Measurements from ENCODE around the gene ASIC2. TPM values are rescaled to one million over a fixed set of nuclear protein-coding genes. Genes with fewer than 3 reads are reported as not detected.

The ASIC2 gene
- total and polyA plus RNA-seq, 2 experiments from 2014 or later = not detected

DNA sequence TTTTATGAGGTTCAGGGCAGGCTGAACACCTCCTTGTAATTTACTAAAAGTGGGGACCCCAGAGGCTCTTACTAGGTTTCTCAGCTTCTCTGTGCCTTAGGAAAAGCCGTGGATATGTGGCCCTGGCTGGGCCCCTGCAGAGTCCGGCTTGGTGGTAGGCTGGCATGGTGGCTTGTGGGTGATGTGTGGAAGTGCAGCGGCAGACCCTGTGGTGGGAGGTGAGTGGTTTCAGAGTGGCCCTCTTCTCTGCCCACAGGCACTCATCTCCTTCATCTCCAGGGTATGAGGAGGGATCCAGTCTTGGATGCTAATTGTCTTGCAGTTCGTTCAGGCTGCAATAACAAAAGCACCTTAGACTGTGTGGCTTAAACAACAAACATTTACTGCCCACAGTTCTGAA lies 58.9 kb downstream of the ASIC2 start:
- Histone ChIP-seq H3K27ac (no peak overlapping the region), H3K27me3 (no peaks in the 10 kb centered on the region), H3K9me3 (ENCODE audit: low read depth) (no peaks in the 10 kb centered on the region), H3K4me1 (ENCODE audit: low read depth) (no peaks in the 10 kb centered on the region), H3K36me3 (no peaks in the 10 kb centered on the region), H3K4me3 (no peak overlapping the region)
- no peak for DNase-seq (ENCODE audit: low read depth in 1 of 2, low spot score in 1 of 2)
- TF ChIP-seq, protein P1, sequence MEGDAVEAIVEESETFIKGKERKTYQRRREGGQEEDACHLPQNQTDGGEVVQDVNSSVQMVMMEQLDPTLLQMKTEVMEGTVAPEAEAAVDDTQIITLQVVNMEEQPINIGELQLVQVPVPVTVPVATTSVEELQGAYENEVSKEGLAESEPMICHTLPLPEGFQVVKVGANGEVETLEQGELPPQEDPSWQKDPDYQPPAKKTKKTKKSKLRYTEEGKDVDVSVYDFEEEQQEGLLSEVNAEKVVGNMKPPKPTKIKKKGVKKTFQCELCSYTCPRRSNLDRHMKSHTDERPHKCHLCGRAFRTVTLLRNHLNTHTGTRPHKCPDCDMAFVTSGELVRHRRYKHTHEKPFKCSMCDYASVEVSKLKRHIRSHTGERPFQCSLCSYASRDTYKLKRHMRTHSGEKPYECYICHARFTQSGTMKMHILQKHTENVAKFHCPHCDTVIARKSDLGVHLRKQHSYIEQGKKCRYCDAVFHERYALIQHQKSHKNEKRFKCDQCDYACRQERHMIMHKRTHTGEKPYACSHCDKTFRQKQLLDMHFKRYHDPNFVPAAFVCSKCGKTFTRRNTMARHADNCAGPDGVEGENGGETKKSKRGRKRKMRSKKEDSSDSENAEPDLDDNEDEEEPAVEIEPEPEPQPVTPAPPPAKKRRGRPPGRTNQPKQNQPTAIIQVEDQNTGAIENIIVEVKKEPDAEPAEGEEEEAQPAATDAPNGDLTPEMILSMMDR (IDR thresholded peaks at IDR 0.05; ENCODE audit: low read depth, low read length) = no peak

DNA sequence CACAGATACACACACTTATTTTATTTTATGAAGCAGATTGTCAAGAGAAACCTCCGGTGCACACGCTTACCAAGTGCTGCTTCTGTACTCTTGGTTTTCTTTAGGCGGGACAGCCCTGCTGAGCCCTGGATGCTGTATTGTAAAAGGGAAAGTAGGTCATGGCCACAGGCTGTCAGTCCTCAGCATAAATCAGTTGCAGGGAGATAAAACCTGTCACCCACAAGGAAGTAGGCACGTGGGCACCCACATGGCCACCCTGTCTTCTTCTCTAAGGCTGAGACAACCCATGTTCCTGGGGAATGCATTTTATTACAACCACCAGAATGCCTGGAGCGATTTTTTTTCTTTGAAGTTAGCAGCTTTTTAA lies 59.3 kb downstream of the ASIC2 start:
- H3K27ac ChIP-seq = no peak overlapping the region
- no peaks in the 10 kb centered on the region for H3K4me1 ChIP-seq (ENCODE audit: low read depth)
- H3K9me3 ChIP-seq (ENCODE audit: low read depth) = no peaks in the 10 kb centered on the region
- no peaks in the 10 kb centered on the region for H3K27me3 ChIP-seq
- TF ChIP-seq, protein P1 (IDR thresholded peaks at IDR 0.05; ENCODE audit: low read depth, low read length) = no peak
- no peaks in the 10 kb centered on the region for H3K36me3 ChIP-seq
- no peak for DNase-seq (ENCODE audit: low read depth in 1 of 2, low spot score in 1 of 2)
- no peak overlapping the region for H3K4me3 ChIP-seq

DNA sequence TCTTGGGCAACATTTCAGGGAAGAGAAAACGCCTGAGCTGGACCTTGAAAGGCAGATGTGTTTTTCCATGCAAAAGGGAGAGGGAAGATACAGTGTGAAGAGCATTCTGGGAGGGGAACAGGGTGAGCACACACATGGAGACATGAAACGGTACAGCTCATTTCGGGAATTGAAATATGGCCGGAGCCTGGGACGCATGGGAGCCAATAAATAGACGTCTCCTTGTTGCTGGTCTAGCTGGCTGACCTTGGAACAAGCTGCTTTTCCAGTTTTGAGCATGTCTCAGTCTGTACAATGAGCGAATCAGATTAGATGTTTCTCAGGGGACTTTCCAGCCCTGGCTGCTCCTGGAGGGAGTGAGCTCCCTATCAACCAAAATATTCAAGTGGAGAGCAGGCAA lies 63.6 kb downstream of the ASIC2 start:
- no peaks in the 10 kb centered on the region for H3K36me3 ChIP-seq
- TF ChIP-seq, protein P1 (IDR thresholded peaks at IDR 0.05; ENCODE audit: low read depth, low read length) = no peak
- H3K27me3 ChIP-seq = no peaks in the 10 kb centered on the region
- DNase-seq (ENCODE audit: low read depth in 1 of 2, low spot score in 1 of 2) = no peak
- H3K9me3 ChIP-seq (ENCODE audit: low read depth) = no peaks in the 10 kb centered on the region
- no peak overlapping the region for H3K4me3 ChIP-seq
- no peaks in the 10 kb centered on the region for H3K4me1 ChIP-seq (ENCODE audit: low read depth)
- H3K27ac ChIP-seq = no peak overlapping the region

DNA sequence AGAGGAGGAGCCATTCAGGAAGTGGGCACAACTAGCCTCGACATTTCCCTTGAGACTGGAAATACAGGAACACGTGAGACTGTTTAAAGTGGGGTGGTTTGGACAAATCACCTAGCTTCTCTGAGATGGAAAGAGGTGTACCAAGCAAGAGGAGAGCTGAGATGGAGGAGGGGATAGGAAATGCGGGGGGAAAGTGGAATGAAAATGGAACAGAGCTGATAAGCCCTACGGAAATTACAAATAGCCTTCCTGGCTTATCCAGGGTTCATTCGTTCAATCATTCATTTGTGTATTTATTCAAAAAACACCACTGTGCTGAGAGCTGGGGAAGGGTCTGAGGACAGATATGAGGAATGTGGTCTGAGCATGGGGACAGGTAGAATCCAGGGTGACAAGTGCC lies 64.1 kb downstream of the ASIC2 start:
- Histone ChIP-seq H3K4me1 (ENCODE audit: low read depth) (no peaks in the 10 kb centered on the region), H3K27ac (no peak overlapping the region), H3K4me3 (no peak overlapping the region), H3K36me3 (no peaks in the 10 kb centered on the region), H3K9me3 (ENCODE audit: low read depth) (no peaks in the 10 kb centered on the region), H3K27me3 (no peaks in the 10 kb centered on the region)
- DNase-seq (ENCODE audit: low read depth in 1 of 2, low spot score in 1 of 2) = no peak
- TF ChIP-seq, protein P1 (IDR thresholded peaks at IDR 0.05; ENCODE audit: low read depth, low read length) = no peak

DNA sequence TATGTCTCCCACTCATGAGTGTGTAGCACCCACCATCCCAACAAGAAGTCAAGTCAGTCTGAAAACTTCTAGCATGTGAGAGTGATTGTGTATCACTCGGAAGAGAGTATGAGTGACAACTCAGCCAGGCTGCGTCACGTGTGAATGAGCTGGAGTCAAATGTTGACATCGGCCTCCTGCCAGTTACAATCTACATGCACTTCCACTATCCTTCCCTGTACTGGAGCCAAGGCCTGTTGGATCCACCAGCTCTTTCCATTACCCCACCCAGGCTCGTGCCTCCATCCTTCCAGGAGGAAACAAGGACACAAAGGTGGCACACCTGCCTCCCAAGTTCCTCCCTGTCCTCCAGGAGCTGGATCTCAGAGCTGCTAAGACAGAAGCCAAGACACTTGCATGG lies 64.5 kb downstream of the ASIC2 start:
- H3K27me3 ChIP-seq = no peaks in the 10 kb centered on the region
- TF ChIP-seq, protein P1 (IDR thresholded peaks at IDR 0.05; ENCODE audit: low read depth, low read length) = no peak
- no peak for DNase-seq (ENCODE audit: low read depth in 1 of 2, low spot score in 1 of 2)

DNA sequence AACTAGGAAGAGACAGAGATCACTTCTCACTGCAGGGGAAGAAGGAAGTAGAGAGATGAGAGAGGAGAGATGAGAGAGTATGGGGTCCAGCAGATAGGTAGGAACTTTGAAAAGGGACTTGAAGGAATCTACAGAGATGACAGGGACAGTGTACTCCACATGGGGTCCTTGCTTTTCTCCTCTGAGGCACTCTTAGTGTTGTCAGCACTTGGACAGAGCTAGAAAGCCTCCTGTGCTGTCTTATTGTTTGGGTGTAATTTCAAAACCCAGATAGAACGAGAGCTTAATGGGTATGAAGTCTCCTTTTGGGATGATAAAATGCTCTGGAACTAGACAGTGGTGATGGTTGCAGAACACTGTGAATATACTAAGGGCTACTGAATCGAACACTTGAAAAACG lies 65.2 kb downstream of the ASIC2 start:
- TF ChIP-seq, protein P1 (IDR thresholded peaks at IDR 0.05; ENCODE audit: low read depth, low read length) = no peak
- H3K4me3 ChIP-seq = no peak overlapping the region
- H3K27me3 ChIP-seq = no peaks in the 10 kb centered on the region
- H3K4me1 ChIP-seq (ENCODE audit: low read depth) = no peaks in the 10 kb centered on the region
- H3K36me3 ChIP-seq = no peaks in the 10 kb centered on the region
- no peak overlapping the region for H3K27ac ChIP-seq
- DNase-seq (ENCODE audit: low read depth in 1 of 2, low spot score in 1 of 2) = peak in 1 of 2 donors; percentile 32
- H3K9me3 ChIP-seq (ENCODE audit: low read depth) = no peaks in the 10 kb centered on the region

More for the DNA sequence above, 64.5 kb downstream of the ASIC2 start:
- no peaks in the 10 kb centered on the region for H3K4me1 ChIP-seq (ENCODE audit: low read depth)
- no peaks in the 10 kb centered on the region for H3K36me3 ChIP-seq
- H3K9me3 ChIP-seq (ENCODE audit: low read depth) = no peaks in the 10 kb centered on the region
- no peak overlapping the region for H3K4me3 ChIP-seq
- no peak overlapping the region for H3K27ac ChIP-seq

Measured in cardiac muscle cell (in vitro differentiated cells and primary cell).